COLO668 (cell line): Measurements from ENCODE around the gene HIRIP3.

Experiments
- DNase-seq: peaks from one replicate; lab custom pipeline; 2025; ENCODE audit not compliant: unreplicated experiment; lab: John Stamatoyannopoulos, UW

HIRIP3 gene

DNA sequence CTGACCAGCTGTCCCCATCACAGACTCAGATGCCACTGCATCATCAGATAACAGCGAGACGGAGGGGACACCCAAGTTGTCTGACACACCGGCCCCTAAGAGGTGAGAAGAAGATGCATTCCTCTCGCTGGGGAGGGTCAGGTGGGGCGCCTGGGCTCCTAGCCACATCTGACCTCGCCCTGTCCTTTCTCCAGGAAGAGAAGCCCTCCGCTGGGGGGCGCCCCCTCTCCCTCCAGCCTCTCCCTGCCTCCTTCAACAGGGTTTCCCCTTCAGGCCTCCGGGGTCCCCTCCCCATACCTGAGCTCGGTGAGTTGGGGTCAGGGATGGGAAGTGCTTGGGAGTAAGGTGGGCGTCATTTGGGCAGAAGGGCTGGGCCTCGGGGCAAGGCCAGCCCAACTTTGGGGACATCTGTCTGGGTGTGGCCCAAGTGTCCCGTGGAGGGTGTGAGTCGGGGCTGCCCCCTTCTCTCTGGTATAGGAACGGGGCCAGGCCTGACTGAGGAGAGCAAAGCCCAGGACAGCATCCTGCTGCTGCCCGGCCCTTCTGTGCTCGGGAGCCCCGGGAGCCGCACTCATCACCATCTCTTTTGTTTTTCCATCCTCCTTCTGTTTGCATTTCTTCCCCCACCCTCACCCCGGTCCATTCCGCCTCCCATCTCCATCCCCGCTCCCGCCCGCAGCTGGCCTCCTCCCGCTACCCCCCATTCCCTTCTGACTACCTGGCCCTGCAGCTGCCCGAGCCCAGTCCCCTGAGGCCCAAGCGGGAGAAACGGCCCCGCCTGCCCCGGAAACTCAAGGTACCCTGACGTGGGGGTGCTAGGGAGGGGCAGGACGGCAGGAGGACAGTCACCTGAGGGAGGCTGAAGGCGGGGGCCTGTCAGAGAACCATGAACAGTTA lies 5.6 kb upstream of the HIRIP3 start:
- DNase-seq: peak; percentile 21

DNA sequence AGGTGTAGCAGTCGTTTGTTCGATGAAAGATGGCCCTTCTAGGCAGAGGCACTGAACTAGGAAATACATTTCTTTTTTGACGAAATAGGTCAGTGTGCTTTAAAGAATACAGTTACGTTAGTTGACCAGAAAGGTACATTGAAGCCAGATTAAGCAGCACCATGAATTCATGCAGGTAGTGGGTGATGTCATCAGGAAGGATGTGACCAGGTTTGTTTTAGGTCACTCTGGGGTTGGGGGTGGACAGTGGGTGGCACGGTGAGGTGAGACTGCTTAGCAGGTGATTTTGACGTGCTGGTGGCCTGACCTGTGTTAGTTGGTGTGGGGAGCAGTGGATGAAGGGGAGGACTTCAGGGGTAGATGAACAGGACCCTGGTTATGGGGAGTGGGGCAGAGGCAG lies 4.2 kb upstream of the HIRIP3 start:
- no peak for DNase-seq

DNA sequence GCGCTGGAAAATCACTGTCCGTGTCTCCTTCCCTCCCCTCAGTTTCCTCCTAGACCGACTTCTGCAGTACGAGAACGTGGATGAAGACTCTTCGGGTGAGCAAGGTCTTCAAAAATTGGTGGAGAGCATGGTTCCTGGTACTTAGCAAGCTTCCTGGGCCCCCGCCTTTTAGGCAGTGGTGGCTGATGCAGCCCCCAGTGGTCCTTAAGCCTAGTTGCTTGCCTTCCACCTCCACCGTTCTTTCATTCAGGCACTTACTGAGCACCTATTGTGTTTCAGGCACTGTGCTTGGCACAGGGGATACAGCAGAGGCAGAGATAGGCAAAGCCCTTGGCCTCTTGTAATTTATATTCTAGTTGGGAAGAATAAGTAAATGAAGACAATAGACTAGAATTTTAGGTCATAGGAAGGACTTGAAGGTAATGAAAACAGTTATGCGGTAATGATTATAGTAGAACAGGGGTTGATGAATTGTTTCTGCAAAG lies 1.4 kb upstream of the HIRIP3 start:
- DNase-seq: no peak

DNA sequence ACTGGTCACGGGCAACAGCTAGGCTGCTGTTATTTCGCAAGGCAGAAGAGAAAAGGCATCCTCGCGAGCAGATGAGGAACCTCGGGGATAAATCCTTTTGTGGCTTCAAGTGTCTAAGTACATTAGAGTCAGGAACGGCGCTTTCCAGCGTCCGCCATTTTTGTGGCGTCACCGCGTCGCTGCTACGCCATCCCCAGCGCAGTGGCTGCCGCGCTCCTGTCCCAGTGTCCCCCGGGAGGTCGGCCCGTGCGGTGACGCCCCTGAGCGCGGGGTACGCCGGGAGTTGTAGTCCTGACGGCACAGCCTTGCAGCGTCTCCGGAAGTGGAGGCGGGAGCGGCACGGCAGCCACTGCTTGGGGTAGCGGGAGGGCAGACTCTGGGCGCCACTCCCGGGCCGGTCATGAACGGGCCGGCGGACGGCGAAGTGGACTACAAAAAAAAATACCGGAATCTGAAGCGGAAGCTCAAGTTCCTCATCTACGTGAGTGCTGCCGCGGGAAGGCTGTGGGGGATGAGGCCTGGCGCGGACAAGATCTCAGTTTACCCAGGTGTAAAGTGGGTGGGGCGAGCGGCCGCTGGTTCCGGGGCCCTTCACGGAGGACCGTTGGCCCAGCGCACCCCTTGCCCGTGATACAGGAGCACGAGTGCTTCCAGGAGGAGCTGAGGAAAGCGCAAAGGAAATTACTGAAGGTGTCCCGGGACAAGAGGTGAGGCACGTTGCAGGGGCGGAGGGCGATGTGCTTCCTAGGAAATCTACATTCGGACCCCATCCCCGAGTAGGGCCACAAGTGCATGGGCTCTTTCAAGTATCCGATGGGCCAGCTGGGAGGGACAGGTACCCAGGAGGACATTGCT lies 721 bp upstream of the HIRIP3 start, which contains the start of gene INO80E:
INO80E (plus strand) TSS at position 331 of the 855 bp plus-strand sequence; CDS start at position 401, 70 bp downstream.
- DNase-seq: peak; percentile 98

DNA sequence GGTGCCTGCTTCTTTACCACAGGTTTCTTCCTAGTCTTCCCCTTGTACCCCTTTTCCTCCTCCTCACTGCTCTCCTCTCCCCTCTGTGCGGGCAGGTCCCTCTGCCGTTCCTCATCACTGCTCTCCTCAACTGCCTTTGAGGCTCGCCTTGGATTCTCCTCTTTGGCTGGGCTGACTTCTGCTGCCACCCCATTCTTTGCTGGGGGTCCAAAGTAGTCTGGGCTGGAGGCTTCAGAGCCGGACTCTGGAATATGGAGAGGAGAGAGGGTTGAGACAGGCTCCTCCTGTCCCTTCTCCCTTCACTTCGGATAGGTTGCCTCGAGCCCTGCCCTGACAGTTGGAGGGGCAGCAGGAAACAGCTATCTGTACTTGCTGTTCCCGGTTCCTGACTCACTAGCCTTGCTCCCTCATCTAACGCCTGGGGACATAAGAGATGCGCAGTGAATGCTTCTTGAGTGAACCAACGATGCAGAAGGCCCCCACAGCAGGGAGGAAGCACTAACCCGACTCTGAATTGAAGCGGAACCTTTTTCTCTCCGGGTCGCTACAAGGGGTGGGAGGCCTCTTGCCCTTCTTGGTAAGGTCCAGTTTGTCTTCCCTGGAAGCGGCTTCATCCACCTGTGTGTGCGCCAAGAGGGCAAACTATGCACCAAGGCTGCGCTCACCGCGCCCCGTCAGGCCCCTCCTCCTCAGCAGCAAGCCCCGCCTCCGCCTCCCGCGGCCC lies 655 bp downstream of the HIRIP3 start:
- no peak for DNase-seq

DNA sequence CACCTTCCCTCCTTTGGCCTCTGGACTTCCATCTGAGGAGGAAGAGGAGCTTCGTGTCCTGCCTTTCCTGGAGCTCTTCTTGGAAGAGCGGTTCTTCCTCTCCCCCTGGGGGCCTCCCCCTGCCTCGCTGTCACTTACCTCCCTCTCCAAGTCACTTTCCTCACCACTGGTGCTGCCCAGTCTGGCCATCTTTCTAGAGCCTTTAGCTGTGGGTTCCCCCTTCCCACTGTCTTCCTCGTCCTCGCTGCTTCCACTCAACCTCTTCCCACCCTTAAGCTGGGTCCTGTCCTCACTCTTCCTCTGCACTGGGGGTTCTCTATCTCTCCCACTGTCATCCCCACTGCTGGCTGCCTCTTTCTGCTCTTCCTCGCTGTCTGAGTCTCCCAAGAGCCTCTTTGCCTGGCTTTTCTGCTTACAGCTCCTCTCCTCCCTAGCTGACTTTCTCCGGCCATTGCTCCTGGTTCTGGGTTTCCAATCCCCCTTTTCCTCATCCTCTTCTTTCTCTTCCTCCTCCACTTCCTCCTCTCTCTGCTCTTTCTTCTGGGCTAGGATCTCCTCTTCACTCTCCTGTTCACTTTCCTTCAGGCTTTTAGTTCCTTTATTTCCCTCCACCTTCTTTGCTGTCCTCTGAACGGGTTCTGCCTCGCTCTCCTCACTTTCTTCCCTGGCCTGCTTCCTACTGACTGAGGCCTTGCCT lies 1.4 kb downstream of the HIRIP3 start:
- no peak for DNase-seq

DNA sequence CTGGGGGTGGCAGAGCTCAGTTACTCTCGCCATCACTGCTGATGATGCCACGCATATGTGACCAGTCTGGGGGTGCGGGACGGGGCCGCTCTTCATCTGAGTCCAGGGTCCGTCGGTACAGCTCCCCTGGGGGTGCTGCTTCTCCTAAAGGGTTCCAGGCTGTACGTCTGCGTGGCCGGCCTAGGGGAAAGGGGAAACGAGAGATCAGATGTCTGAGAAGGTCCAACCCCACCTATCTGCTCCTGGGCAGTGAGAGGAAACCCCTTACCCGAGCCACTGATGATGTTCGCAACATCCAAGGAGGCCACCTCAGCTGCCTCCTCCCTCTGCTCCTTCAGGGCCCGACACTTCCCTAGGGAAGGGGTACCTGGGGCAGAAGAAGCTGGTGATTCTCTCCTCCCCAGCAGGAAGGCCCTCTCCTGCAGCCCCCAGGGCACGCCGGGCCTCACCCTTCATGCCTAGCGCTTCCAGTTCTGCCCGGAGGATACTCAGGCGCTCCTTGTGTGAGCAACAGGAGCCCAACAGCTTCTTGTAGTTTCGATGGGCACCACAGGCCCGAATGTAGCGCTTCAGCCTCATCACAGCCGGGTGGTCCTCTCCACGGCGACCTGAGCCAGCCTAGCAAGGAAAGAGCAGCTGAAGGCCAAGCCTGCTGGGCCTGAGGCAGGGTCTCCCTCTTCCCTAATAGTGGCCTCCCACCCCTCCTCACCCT lies 2.1 kb downstream of the HIRIP3 start:
- no peak for DNase-seq

DNA sequence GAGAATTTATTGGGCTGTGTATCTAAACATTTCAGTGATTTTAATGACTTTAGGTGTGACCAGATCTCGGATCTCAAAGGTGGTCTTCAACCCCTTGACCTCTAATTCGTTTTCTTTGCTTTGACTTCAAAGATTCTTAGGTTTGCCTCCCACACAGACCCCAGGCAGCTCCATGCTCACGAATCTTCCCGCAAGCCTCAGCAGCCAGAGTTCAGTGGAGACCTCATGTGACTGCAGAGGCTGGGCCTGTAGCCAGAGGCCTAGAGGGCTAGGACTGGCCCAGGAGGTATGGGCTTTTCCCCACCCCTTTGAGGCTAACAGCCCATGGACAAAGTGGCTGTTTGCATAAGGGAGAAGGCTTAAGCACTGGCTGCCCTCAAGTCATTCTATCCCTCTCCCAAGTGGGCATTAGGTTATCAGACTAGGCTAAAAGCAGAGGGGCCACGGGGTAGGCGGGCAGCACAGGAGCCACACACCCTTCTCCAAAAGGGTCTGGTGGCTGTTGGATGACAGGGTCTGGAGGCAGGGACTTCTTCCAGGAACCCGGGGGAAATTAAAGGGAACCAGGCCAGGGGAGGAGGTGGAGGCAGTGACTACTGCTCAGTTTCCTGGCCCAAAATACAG lies 3.0 kb downstream of the HIRIP3 start:
- no peak for DNase-seq

DNA sequence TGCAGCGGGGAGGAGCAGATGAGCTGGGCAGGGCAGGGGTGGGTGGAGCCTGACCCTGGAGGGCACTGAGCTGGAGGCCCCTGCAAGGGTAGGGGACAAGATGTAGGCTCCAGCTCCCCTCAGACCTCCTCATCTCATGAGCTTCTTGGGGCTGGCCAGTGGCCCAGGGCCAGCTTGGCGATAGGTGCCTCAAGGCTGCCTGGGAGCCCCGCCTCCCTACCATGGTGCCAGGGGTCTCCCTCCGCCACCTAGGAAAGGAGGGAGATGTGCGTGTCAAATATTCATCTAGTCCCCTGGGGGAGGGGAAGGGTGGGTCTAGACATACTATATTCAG lies 3.9 kb downstream of the HIRIP3 start:
- no peak for DNase-seq

DNA sequence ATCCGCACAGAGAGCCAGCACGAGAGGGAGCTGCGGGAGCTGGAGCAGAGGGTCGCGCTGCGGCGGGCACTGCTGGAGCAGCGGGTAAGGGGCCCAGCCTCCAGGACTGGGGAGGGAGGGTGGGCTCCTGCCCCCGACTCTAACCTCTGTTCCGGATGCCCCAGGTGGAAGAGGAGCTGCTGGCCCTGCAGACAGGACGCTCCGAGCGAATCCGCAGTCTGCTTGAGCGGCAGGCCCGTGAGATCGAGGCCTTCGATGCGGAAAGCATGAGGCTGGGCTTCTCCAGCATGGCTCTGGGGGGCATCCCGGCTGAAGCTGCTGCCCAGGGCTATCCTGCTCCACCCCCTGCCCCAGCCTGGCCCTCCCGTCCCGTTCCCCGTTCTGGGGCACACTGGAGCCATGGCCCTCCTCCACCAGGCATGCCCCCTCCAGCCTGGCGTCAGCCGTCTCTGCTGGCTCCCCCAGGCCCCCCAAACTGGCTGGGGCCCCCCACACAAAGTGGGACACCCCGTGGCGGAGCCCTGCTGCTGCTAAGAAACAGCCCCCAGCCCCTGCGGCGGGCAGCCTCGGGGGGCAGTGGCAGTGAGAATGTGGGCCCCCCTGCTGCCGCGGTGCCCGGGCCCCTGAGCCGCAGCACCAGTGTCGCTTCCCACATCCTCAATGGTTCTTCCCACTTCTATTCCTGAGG lies 4.4 kb downstream of the HIRIP3 start:
- DNase-seq: no peak

DNA sequence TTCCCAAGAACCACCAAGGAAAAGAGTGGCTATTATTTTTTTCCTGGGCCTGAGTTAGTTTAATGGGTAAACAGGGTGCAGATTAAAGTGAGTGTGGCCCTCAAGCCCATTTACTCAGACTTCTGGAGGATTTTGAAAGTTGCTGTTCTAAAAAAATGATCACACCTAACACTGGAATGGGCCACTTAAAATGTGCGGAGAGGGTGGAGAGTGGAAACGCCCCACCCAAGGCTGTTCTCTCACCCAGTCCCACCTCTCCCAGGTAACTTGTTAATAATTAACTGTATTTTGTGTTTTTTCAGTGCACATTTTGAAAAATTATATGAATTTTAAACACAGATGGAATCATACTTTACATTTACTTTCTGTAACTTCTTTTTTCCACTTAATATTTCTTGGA lies 5.4 kb downstream of the HIRIP3 start:
- no peak for DNase-seq

DNA sequence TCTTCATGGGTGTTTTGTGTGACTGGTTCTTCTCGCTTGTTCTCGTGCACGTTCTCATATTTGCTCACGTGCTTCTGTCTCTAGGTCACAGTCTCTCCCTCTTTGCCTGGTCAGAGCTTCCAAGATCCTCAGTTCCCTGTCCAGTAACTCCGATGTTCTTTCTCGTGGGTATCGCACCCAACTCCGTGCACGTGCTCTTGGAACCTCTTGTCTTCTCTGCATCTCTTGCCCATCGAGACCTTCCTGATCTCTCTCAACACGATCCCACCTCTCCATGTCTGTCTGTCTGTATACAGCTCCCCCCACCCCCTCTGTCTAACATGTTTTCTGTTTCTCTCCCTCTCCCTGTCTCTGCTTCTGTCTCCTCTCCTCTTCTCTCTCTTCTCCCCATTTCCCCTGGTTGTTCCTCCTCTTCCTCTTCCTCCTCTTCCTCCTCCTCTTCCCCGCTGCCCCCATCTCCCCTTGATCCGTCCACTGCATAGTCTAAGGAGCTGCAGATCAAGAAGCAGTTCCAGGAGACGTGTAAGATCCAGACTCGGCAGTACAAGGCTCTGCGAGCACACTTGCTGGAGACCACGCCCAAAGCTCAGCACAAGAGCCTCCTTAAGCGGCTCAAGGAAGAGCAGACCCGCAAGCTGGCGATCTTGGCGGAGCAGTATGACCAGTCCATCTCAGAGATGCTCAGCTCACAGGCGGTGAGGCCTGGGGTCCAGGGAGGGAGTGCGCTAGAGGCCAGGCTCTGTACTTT lies 6.1 kb downstream of the HIRIP3 start:
- no peak for DNase-seq

DNA sequence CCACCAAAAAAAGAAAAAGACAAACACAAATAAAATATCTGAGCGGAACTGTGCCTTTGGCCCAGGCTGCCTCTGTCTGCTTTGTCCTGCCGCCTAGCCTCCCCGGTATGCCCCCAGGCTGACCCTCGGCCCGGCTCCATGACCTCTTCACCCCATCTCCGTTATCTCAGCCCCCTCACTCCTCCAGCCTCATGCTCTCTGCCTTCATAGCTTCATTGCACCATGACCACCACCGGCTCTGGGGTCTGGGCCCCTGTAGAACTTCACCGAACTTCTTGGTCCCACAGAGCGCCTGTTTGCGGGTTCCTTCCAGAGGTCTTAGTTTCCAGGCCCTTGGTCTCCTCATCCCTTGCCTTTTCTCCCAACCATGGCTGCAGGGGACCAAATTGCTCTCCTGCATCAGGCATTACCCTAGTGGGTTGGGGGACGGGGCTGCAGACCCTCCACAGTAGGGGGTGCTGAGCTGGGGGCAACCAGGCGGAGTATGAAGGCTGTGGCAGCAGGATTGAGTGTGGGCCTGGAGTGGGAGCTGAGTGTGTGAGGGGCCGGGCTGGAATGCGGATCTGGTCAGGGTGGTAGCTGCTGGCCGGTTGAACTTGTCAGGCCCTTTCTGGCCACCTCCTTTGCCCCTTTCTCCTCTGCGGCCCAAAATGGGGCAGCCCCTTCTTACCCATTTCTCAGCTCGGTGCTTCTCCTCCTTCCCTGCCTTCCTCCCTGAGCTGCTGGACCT lies 6.9 kb downstream of the HIRIP3 start:
- no peak for DNase-seq

DNA sequence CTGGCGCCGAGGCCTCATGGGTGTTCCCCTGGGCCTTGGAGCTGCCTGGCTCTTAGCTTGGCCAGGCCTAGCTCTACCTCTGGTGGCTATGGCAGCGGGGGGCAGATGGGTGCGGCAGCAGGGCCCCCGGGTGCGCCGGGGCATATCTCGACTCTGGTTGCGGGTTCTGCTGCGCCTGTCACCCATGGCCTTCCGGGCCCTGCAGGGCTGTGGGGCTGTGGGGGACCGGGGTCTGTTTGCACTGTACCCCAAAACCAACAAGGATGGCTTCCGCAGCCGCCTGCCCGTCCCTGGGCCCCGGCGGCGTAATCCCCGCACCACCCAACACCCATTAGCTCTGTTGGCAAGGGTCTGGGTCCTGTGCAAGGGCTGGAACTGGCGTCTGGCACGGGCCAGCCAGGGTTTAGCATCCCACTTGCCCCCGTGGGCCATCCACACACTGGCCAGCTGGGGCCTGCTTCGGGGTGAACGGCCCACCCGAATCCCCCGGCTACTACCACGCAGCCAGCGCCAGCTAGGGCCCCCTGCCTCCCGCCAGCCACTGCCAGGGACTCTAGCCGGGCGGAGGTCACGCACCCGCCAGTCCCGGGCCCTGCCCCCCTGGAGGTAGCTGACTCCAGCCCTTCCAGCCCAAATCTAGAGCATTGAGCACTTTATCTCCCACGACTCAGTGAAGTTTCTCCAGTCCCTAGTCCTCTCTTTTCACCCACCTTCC lies 7.9 kb downstream of the HIRIP3 start:
- DNase-seq: no peak

DNA sequence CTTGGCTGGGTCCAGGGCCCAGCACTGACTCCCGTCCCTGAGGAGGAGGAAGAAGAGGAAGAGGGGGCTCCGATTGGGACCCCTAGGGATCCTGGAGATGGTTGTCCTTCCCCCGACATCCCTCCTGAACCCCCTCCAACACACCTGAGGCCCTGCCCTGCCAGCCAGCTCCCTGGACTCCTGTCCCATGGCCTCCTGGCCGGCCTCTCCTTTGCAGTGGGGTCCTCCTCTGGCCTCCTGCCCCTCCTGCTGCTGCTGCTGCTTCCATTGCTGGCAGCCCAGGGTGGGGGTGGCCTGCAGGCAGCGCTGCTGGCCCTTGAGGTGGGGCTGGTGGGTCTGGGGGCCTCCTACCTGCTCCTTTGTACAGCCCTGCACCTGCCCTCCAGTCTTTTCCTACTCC lies 8.5 kb downstream of the HIRIP3 start:
- no peak for DNase-seq

DNA sequence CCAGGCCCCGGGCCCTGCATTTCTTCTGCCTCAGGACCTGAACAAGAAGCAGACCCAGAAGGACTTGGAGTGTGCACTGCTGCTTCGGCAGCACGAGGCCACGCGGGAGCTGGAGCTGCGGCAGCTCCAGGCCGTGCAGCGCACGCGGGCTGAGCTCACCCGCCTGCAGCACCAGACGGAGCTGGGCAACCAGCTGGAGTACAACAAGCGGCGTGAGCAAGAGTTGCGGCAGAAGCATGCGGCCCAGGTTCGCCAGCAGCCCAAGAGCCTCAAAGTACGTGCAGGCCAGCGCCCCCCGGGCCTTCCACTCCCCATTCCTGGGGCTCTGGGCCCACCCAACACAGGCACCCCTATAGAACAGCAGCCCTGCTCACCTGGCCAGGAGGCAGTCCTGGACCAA lies 9.2 kb downstream of the HIRIP3 start:
- no peak for DNase-seq

DNA sequence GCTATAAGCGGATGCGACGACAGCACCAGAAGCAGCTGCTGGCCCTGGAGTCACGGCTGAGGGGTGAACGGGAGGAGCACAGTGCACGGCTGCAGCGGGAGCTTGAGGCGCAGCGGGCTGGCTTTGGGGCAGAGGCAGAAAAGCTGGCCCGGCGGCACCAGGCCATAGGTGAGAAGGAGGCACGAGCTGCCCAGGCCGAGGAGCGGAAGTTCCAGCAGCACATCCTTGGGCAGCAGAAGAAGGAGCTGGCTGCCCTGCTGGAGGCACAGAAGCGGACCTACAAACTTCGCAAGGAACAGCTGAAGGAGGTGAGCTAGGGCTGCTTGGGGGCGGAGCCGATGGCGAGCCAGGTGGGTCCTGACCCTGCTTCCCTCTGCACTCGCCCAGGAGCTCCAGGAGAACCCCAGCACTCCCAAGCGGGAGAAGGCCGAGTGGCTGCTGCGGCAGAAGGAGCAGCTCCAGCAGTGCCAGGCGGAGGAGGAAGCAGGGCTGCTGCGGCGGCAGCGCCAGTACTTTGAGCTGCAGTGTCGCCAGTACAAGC lies 10.1 kb downstream of the HIRIP3 start:
- DNase-seq: no peak
